ENCODE data around the gene CDCP1.

The CDCP1 gene

GRCh38 chr3:45176912-45177311 lies 30.7 kb upstream of the CDCP1 start:
- Histone ChIP-seq H3K9me2 (replicated peaks; ENCODE audit: insufficient read depth, low read length) (no peaks in the 10 kb centered on the region), H3K27ac (ENCODE audit: low read depth, low read length) (no peak overlapping the region), H4K20me1 (ENCODE audit: low read depth, low read length) (no peaks in the 10 kb centered on the region), H2AFZ (ENCODE audit: low read depth, low read length, severe bottlenecking) (no peak overlapping the region), H3K9me3 (ENCODE audit: insufficient read depth, low read length) (no peaks in the 10 kb centered on the region), H3K9ac (ENCODE audit: low read length) (no peak overlapping the region), H3F3A (ENCODE audit: insufficient read depth) (no peaks in the 10 kb centered on the region), H3K27me3 (ENCODE audit: low read length) (no peaks in the 10 kb centered on the region), H3K4me2 (ENCODE audit: low read depth, low read length, poor library complexity, severe bottlenecking) (no peak overlapping the region), H3K4me3 (ENCODE audit: insufficient read depth, low read length, poor library complexity, severe bottlenecking) (no peak overlapping the region), H3K79me2 (ENCODE audit: insufficient read depth, low read length) (no peaks in the 10 kb centered on the region), H3K36me3 (ENCODE audit: low read length) (no peaks in the 10 kb centered on the region)
- TF ChIP-seq CTCF (IDR thresholded peaks at IDR 0.05; ENCODE audit: insufficient read depth, low read length, poor library complexity, severe bottlenecking) (no peak), EZH2phosphoT487 (conservative IDR thresholded peaks at IDR 0.05; ENCODE audit: low read length) (no peak)

- H3K27me3 ChIP-seq (ENCODE audit: low read length): no peaks in the 10 kb centered on the region
- H3K79me2 ChIP-seq (ENCODE audit: insufficient read depth, low read length): no peaks in the 10 kb centered on the region
- H3K36me3 ChIP-seq (ENCODE audit: low read length): no peaks in the 10 kb centered on the region
- no peaks in the 10 kb centered on the region for H3F3A ChIP-seq (ENCODE audit: insufficient read depth)
- no peak overlapping the region for H3K27ac ChIP-seq (ENCODE audit: low read depth, low read length)
- H3K9me3 ChIP-seq (ENCODE audit: insufficient read depth, low read length): no peaks in the 10 kb centered on the region
- no peak overlapping the region for H3K4me3 ChIP-seq (ENCODE audit: insufficient read depth, low read length, poor library complexity, severe bottlenecking)
- H2AFZ ChIP-seq (ENCODE audit: low read depth, low read length, severe bottlenecking): no peak overlapping the region
- TF ChIP-seq CTCF (IDR thresholded peaks at IDR 0.05; ENCODE audit: insufficient read depth, low read length, poor library complexity, severe bottlenecking) (no peak), EZH2phosphoT487 (conservative IDR thresholded peaks at IDR 0.05; ENCODE audit: low read length) (no peak)
- no peak overlapping the region for H3K9ac ChIP-seq (ENCODE audit: low read length)
- no peak overlapping the region for H3K4me2 ChIP-seq (ENCODE audit: low read depth, low read length, poor library complexity, severe bottlenecking)
- H4K20me1 ChIP-seq (ENCODE audit: low read depth, low read length): no peaks in the 10 kb centered on the region
- H3K9me2 ChIP-seq (replicated peaks; ENCODE audit: insufficient read depth, low read length): no peaks in the 10 kb centered on the region
Observed at GRCh38 chr3:45174234-45174633, 28.1 kb upstream of the CDCP1 start.

GRCh38 chr3:45173776-45174175 lies 27.6 kb upstream of the CDCP1 start:
- Histone ChIP-seq H3K4me3 (ENCODE audit: insufficient read depth, low read length, poor library complexity, severe bottlenecking) (no peak overlapping the region), H3K27me3 (ENCODE audit: low read length) (no peaks in the 10 kb centered on the region), H4K20me1 (ENCODE audit: low read depth, low read length) (no peaks in the 10 kb centered on the region), H3K27ac (ENCODE audit: low read depth, low read length) (no peak overlapping the region), H3K9me2 (replicated peaks; ENCODE audit: insufficient read depth, low read length) (no peaks in the 10 kb centered on the region), H3K36me3 (ENCODE audit: low read length) (no peaks in the 10 kb centered on the region), H3K9ac (ENCODE audit: low read length) (no peak overlapping the region), H2AFZ (ENCODE audit: low read depth, low read length, severe bottlenecking) (no peak overlapping the region), H3K79me2 (ENCODE audit: insufficient read depth, low read length) (no peaks in the 10 kb centered on the region), H3K4me2 (ENCODE audit: low read depth, low read length, poor library complexity, severe bottlenecking) (no peak overlapping the region), H3F3A (ENCODE audit: insufficient read depth) (no peaks in the 10 kb centered on the region), H3K9me3 (ENCODE audit: insufficient read depth, low read length) (no peaks in the 10 kb centered on the region)
- TF ChIP-seq EZH2phosphoT487 (conservative IDR thresholded peaks at IDR 0.05; ENCODE audit: low read length) (no peak), CTCF (IDR thresholded peaks at IDR 0.05; ENCODE audit: insufficient read depth, low read length, poor library complexity, severe bottlenecking) (no peak)
